Medulla oblongata (tissue), 1 donor: ENCODE results near the gene SLC25A12.
"Not testable (repeated sequence)": the region's sequence is repeated elsewhere in the genome, so short reads cannot be mapped to it uniquely, and the experiment has no call there.

Experiments used
- DNase-seq: peaks from one replicate; pipeline ENCODE4 v3.0.0-alpha.2; 2015; ENCODE audit errors: extremely low spot score

Gene SLC25A12

GRCh38 chr2:171822525-171823322, 71.3 kb downstream of the SLC25A12 start:
- DNase-seq: no peak

GRCh38 chr2:171819453-171819852, 74.6 kb downstream of the SLC25A12 start:
- no peak for DNase-seq

GRCh38 chr2:171814883-171815282, 79.2 kb downstream of the SLC25A12 start:
- DNase-seq: no peak

GRCh38 chr2:171814174-171814573, 79.9 kb downstream of the SLC25A12 start:
- no peak for DNase-seq

GRCh38 chr2:171813729-171814128, 80.3 kb downstream of the SLC25A12 start:
- no peak for DNase-seq

GRCh38 chr2:171813126-171813525, 80.9 kb downstream of the SLC25A12 start:
- DNase-seq: no peak

- DNase-seq: peak; percentile 10
Observed at GRCh38 chr2:171811245-171811628, 82.8 kb downstream of the SLC25A12 start.

- DNase-seq: no peak
Observed at GRCh38 chr2:171810422-171811244, 83.4 kb downstream of the SLC25A12 start.

GRCh38 chr2:171808885-171809284, 85.2 kb downstream of the SLC25A12 start:
- not testable (repeated sequence) for DNase-seq

- no peak for DNase-seq
Observed at GRCh38 chr2:171807831-171808393, 86.1 kb downstream of the SLC25A12 start.

GRCh38 chr2:171807119-171807518, 86.9 kb downstream of the SLC25A12 start:
- no peak for DNase-seq

GRCh38 chr2:171804456-171804855, 89.6 kb downstream of the SLC25A12 start:
- DNase-seq: no peak

- DNase-seq: no peak
Observed at GRCh38 chr2:171803757-171804156, 90.3 kb downstream of the SLC25A12 start.

- DNase-seq: no peak
Observed at GRCh38 chr2:171800639-171801038, 93.4 kb downstream of the SLC25A12 start.

GRCh38 chr2:171798156-171798820, 95.8 kb downstream of the SLC25A12 start:
- no peak for DNase-seq

GRCh38 chr2:171794918-171795317, 99.1 kb downstream of the SLC25A12 start:
- DNase-seq: no peak

GRCh38 chr2:171793691-171794678, 100.1 kb downstream of the SLC25A12 start:
- peak; percentile 12 for DNase-seq

- DNase-seq: no peak
Observed at GRCh38 chr2:171792886-171793580, 101.0 kb downstream of the SLC25A12 start.

- no peak for DNase-seq
Observed at GRCh38 chr2:171792157-171792556, 101.9 kb downstream of the SLC25A12 start.

- no peak for DNase-seq
Observed at GRCh38 chr2:171791361-171791760, 102.7 kb downstream of the SLC25A12 start.
